Fibroblast of lung (primary cell): ENCODE data around the gene ARHGEF7.

Experiments
- CTCF ChIP-seq, 2 donors: IDR thresholded peaks in 1 of 2; conservative IDR thresholded peaks in 1 of 2; 1 replicate in 1 of 2; 2 replicates in 1 of 2; pipeline ENCODE4 v1.5.1; 2011 to 2012; ENCODE audit warnings: low read length in 2 of 2, control low read depth in 1 of 2, inconsistent platforms in 1 of 2, low read depth in 1 of 2, mild to moderate bottlenecking in 1 of 2
- EZH2 ChIP-seq: IDR thresholded peaks from 2 replicates; pipeline ENCODE4 v1.5.1; 2012; ENCODE audit warnings: low read length, control low read depth, mild to moderate bottlenecking; ENCODE audit errors: missing control alignments

- no peak for TF ChIP-seq CTCF (conservative IDR thresholded peaks at IDR 0.05 in 1 of 2, IDR thresholded peaks at IDR 0.05 in 1 of 2; ENCODE audit: low read depth in 1 of 2, low read length in 2 of 2)
- no peak for TF ChIP-seq EZH2
Observed at GRCh38 chr13:111230385-111230930, 115.3 kb downstream of the ARHGEF7 start.
